Colonic mucosa (tissue), 4 donors: ENCODE data around the gene NACC2. TPM values are rescaled to one million over a fixed set of nuclear protein-coding genes. Genes with fewer than 3 reads are reported as not detected.
"Not testable (repeated sequence)": the region's sequence is repeated elsewhere in the genome, so short reads cannot be mapped to it uniquely, and the experiment has no call there.

ENCODE experiments used
- DNase-seq: peaks from one replicate; pipeline ENCODE4 v3.0.0-alpha.2; 2020
- H3K27ac ChIP-seq: fragments of 200-600 bp; one replicate; pipeline ENCODE4 v1.8.0; 2021
- H3K27me3 ChIP-seq: fragments of 200-600 bp; one replicate; pipeline ENCODE4 v1.8.0; 2021
- H3K36me3 ChIP-seq: fragments of 200-600 bp; one replicate; pipeline ENCODE4 v1.8.0; 2021
- H3K4me1 ChIP-seq: fragments of 200-600 bp; one replicate; pipeline ENCODE4 v1.8.0; 2021; ENCODE audit warnings: mild to moderate bottlenecking
- H3K4me3 ChIP-seq: fragments of 200-600 bp; one replicate; pipeline ENCODE4 v1.8.0; 2021
- H3K9ac ChIP-seq, 2 donors: one replicate each; pipeline ENCODE4 v1.7.0; 2013; ENCODE audit warnings: control low read depth in 2 of 2, low read depth in 2 of 2, low read length in 2 of 2
- H3K9me3 ChIP-seq: fragments of 200-600 bp; one replicate; pipeline ENCODE4 v1.8.0; 2021
- intact Hi-C: fragments of 100-400 bp; cut with DNase I; formaldehyde crosslinking; loops from one replicate; pipeline ENCODE4 v1.14.1; 2022
- total RNA-seq, 2 donors: library from RNA; stranded (reverse); fragmentation: NEBNext Ultra II Directional in 1 of 2; extraction: Animal tissue kit (Norgen Biotek cat#: 25700) in 1 of 2; gene quantifications; one replicate each; pipeline ENCODE4 v1.2.1, GENCODE V29; 2021
- TF ChIP-seq, protein P1 (sequence below): fragments of 200-600 bp; IDR thresholded peaks from one replicate; pipeline ENCODE4 v1.8.0; 2022; ENCODE audit warnings: antibody characterized with exemption, mild to moderate bottlenecking
- donor health status: healthy.
- donor health status: DM: no; HTN: no; CAD: no.
- donor health status: DM: no; HTN: no; CAD: no.

NACC2 gene
- total RNA-seq, 2 donors from 2014 or later = 20.3 to 21.0 TPM

DNA sequence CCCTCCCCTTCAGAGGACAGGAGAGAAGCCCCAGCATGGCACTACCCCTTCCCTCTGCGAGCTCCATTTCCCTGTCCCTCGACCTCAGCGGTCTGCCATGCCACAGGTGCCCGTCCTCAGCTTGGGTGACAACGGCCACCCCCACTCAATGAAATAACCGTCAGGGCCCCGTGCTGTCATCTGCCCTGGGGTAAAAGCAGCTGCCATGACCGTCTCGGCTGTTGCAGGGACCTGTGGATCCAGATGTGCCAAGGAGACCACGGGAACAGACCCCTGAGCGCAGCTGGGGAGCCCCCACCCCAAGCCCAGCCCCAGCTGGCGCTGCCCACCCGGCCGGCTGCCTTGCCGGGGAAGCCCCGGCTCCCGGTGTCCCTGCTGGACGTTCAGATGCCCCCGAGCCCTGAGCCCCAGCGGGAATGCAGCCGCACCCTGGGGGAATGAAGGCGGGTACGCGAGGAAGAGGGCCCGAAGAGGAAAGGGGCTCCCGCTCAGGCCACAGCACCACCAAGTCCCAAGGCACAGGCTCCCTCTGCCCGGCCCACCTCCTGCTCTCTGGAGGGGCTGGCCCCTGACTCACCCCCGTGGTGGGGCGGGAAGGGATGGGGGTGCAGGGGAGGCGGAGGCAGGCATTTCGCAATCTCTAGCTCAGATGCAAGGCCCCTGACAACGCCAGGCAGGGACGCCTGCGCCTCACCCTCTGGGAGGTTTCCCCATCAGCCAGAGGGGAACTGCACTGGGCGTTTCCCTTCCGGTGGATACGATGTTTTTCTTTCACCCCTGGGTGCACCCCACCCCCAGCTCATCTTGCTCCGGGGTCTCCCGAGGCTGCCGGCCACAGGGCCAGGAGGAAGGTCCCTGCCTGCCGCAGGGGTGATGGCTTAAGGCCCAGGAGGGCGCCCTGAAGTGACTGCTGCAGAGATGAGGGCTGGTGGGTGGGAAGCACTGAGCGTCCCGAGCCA is 49.2 kb downstream of the NACC2 start:
- H3K36me3 ChIP-seq = no peaks in the 10 kb centered on the region
- peaks cover 4% of the 10 kb centered on the region for H3K4me1 ChIP-seq
- TF ChIP-seq, protein P1, sequence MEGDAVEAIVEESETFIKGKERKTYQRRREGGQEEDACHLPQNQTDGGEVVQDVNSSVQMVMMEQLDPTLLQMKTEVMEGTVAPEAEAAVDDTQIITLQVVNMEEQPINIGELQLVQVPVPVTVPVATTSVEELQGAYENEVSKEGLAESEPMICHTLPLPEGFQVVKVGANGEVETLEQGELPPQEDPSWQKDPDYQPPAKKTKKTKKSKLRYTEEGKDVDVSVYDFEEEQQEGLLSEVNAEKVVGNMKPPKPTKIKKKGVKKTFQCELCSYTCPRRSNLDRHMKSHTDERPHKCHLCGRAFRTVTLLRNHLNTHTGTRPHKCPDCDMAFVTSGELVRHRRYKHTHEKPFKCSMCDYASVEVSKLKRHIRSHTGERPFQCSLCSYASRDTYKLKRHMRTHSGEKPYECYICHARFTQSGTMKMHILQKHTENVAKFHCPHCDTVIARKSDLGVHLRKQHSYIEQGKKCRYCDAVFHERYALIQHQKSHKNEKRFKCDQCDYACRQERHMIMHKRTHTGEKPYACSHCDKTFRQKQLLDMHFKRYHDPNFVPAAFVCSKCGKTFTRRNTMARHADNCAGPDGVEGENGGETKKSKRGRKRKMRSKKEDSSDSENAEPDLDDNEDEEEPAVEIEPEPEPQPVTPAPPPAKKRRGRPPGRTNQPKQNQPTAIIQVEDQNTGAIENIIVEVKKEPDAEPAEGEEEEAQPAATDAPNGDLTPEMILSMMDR = no peak
- H3K9me3 ChIP-seq = no peaks in the 10 kb centered on the region
- intact Hi-C loops = no loop called here
- DNase-seq = no peak
- H3K27me3 ChIP-seq = no peaks in the 10 kb centered on the region
- H3K27ac ChIP-seq = no peak overlapping the region
- no peak overlapping the region for H3K4me3 ChIP-seq
- no peak overlapping the region for H3K9ac ChIP-seq

DNA sequence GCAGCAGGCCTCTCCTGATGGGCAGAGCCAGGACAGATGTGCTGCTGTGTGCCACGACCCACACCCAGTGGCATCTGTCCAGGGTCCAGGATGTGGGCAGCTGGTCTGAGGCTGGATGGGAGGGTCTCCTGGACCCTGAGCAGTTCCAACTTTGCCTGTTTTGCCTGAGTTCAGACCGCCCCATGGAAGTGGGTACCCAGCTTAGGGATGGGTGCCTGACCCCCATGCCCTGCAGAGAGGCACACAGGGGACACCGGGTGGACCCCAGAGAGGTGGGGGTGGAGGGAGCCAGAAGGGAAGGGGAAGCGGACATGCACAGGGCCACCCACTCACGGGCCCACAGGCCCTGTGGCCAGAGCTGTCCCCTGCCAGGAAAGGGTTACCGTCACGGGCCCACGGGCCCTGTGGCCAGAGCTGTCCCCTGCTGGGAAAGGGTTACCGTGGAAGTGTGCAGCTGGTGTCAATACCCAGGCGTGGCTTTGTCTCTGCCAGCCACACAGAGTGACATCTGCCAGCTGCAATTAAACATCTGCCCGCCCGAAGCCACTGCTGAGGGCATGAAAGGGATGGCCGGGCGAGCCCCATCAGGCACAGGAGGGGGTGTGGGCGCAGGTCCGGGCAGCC is 50.0 kb downstream of the NACC2 start:
- TF ChIP-seq, protein P1 = no peak
- Histone ChIP-seq H3K27me3 (no peaks in the 10 kb centered on the region), H3K4me1 (no peaks in the 10 kb centered on the region), H3K27ac (no peak overlapping the region), H3K4me3 (no peak overlapping the region), H3K9me3 (no peaks in the 10 kb centered on the region), H3K9ac (no peak overlapping the region), H3K36me3 (no peaks in the 10 kb centered on the region)
- no peak for DNase-seq
- intact Hi-C loops = no loop called here

- no peak overlapping the region for H3K27ac ChIP-seq
- no peak for DNase-seq
- no peaks in the 10 kb centered on the region for H3K4me1 ChIP-seq
- no peak overlapping the region for H3K4me3 ChIP-seq
- no peaks in the 10 kb centered on the region for H3K27me3 ChIP-seq
- H3K9ac ChIP-seq = no peak overlapping the region
- TF ChIP-seq, protein P1 = no peak
- intact Hi-C loops = no loop called here
- H3K9me3 ChIP-seq = no peaks in the 10 kb centered on the region
- H3K36me3 ChIP-seq = no peaks in the 10 kb centered on the region
Measured at GRCh38 chr9:136044207-136044970, 50.7 kb downstream of the NACC2 start.

DNA sequence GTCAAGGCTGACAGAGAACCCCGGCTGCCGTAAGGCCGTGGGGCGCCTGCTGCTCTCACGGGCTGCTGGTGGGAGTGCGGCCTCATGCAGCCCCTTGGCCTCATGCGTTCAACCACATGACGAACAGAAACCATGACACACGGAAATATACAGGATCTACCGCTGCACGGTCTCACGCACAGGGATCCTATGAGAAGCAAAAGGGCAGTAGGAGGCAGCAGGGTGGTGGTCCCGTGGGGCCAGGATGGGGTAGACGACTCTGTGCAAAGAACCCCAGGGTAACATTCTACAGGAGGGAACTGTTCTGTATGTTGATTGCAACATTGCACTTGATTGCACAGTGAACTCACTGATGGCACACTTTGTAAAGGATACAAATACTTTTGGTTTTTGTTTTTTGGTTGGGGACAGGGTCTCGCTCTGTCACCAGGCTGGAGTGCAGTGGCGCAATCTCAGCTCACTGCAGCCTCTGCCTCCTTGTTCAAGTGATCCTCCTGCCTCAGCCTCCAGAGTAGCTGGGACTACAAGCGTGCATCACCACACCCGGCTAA is 51.6 kb downstream of the NACC2 start:
- intact Hi-C loops = no loop called here
- Histone ChIP-seq H3K4me1 (no peaks in the 10 kb centered on the region), H3K4me3 (no peak overlapping the region), H3K27ac (no peak overlapping the region), H3K27me3 (no peaks in the 10 kb centered on the region), H3K9me3 (no peaks in the 10 kb centered on the region), H3K36me3 (no peaks in the 10 kb centered on the region), H3K9ac (no peak overlapping the region)
- TF ChIP-seq, protein P1 = no peak
- DNase-seq = no peak

GRCh38 chr9:136042541-136042940 is 52.5 kb downstream of the NACC2 start:
- H3K36me3 ChIP-seq = no peaks in the 10 kb centered on the region
- H3K9me3 ChIP-seq = no peaks in the 10 kb centered on the region
- no peak for DNase-seq
- no peak overlapping the region for H3K4me3 ChIP-seq
- no peak overlapping the region for H3K9ac ChIP-seq
- intact Hi-C loops = no loop called here
- TF ChIP-seq, protein P1 = no peak
- no peaks in the 10 kb centered on the region for H3K4me1 ChIP-seq
- no peak overlapping the region for H3K27ac ChIP-seq
- H3K27me3 ChIP-seq = no peaks in the 10 kb centered on the region

DNA sequence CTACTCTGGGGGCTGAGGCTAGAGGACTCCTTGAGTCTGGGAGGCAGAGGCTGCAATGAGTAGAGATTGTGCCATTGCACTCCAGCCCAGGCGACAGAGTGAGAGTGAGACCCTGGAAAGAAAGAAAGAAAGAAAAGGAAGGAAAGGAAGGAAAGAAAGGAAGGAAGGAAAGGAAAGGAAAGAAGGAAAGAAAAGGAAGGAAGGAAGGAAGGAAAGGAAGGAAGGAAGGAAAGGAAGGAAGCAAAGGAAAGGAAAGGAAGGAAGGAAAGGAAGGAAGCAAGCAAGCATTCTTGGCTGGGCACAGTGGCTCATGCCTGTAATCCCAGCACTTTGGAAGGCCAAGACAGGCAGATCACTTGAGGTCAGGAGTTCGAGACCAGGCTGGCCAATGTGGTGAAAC is 54.2 kb downstream of the NACC2 start:
- intact Hi-C loops, H3K27me3 ChIP-seq, H3K9me3 ChIP-seq, H3K4me3 ChIP-seq, H3K4me1 ChIP-seq, H3K36me3 ChIP-seq, H3K27ac ChIP-seq, H3K9ac ChIP-seq, DNase-seq: not testable (repeated sequence)
